HG03575 (cell line): Measurements from ENCODE around the gene U2SURP.
"Not testable (repeated sequence)": the region's sequence is repeated elsewhere in the genome, so short reads cannot be mapped to it uniquely, and the experiment has no call there.

Experiments
- ATAC-seq: cut with Tn5 transposase; IDR thresholded peaks from one replicate; pipeline ENCODE4 v1.9.1; 2021; ENCODE audit not compliant: unreplicated experiment, insufficient number of reproducible peaks, low FRiP score; ENCODE audit errors: extremely low read depth

The U2SURP gene

DNA sequence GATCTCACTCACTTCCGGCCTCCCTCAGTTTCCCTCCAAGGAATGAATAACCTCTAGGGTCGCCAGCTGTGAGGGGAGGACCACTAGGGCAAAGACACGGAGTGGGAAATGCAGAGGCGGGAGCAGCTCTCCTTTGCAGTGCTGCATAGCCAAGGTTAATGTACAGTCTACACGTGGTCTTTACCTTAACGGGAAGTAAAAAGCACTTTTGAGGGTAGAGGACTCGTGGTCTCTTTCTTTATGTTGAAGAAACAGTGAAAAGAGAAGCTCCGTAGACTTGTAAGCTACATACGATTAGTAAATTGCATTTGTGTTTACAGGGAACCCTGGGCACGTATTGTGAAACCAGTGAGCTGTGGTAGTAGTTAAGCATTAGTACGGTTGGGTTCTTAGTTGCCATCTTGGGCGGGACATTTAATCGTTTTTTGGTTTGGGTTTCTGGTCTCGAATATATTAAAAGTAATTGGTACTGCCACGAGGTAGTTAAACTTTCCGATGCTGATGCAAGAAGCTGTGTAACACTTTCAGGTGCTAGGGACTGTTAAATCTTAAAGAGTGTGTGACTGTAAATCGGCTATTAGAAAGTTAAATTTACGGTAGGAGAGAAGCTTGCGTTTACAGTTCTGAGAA lies 828 bp downstream of the U2SURP start:
- ATAC-seq = no peak

GRCh38 chr3:143002727-143003126 lies 1.4 kb downstream of the U2SURP start:
- no peak for ATAC-seq

GRCh38 chr3:143004823-143005222 lies 3.5 kb downstream of the U2SURP start:
- no peak for ATAC-seq

DNA sequence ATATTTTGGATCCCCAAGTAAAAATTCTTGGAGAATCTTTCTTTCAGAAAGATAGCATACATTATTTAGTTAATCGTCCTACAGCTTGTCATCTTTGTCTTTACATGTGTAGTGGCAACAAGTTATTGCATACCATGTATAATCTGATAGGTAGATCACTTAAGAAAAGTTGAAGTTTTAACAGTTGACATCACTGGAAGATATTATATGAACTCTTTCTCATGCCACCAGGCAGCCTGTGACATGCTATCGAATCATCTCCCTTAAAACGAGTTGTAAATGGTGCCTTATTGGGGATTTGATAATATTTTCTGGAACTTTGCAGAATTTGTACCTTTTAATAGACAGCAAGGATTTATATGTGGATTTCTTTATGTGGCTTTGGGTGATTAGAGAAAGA lies 8.7 kb downstream of the U2SURP start:
- no peak for ATAC-seq

DNA sequence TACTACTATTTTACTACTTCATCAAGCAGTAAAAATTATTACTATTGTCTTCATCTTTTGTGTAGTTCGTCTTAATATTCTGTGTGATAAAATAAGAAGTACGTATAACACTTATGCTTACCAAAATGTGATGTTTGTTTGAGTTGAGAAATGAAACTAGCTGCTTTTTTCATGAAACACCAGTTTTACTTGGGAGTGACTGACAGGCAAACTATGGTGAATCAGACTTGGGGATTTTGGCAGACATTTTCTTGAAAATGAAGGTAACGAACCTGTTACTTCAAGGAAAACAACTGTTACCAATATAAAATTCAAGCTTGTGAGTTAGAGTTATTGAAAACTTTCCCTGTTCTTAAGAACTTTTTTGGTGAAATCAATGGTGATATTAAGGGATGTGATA lies 10.3 kb downstream of the U2SURP start:
- ATAC-seq = no peak

- no peak for ATAC-seq
These were observed 13.6 kb downstream of the U2SURP start for GRCh38 chr3:143014921-143015320.

DNA sequence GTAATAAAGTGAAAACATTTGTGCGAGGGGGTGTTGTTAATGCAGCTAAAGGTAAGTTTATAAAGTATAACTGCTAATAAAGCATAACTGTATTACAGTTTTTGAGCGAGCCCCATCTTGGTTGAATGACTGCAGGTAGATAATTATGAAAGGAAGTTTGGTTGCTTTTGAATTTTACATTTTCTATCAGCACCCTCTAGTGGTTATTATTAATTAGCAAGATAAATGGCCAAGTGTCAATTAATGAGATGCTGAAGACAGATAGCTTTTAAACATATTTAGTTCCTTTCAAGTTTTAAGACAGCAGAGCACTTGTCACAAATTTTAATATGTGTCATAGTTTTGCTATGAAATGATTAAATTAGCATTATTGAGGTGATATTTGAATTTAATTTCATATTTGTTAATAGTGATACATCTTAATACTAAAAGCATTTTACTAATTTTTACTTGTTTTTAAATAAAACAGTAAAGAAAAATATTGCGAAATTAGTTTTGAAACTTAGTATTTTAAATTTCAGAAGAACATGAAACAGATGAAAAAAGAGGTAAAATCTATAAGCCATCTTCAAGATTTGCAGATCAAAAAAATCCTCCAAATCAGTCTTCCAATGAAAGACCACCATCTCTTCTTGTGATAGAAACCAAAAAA lies 15.1 kb downstream of the U2SURP start:
- no peak for ATAC-seq

DNA sequence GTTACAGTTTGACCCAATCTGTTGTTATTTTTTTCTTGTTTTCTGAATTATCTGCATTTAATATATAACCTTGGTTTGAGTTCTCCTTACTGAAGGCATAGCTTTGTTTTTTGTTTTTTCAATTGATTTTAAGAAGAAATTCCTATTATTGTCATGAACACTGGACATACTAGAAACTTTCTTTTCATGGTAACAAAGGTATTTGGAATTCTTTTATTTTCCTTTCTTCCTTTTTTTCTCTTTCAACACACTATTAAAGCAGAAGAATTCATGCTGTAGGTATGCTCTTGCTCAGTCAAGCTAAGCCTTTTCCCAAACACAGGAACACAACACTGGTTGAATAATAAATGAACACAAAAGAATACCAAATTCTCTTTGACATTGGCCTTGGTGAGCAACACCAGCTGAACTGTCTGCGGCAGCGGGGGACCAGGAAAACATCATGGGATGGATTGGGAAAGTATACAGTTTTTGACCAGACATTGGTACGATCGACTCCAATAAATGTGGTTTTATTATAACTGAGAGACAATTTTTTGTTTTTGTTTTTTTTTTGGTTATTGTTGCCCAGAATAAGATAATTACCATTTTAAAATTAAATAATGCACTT lies 23.1 kb downstream of the U2SURP start:
- ATAC-seq = no peak

GRCh38 chr3:143031327-143031726 lies 30.0 kb downstream of the U2SURP start:
- ATAC-seq = no peak

DNA sequence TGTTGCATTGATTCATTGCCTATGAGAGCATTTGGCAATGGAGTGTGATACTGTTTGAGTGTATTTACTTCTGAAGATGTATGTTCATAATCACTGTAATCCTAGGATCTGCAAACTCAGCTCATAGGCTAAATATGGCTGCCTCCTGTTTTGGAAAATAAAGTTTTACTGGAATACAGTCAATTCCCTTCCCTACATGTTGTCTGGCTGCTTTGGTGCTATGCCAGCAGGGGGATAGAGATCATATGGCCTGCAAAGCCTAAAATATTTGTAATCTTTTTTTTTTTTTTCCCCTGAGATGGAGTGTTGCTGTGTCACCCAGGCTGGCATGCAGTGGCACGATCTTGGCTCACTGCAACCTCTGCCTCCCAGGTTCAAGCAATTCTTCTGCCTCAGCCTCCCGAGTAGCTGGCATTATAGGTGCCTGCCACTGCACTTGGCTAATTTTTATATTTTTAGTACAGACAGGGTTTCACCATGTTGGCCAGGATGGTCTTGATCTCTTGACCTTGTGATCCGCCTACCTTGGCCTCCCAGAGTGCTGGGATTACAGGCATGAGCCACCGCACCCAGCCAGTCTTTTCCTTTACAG lies 30.5 kb downstream of the U2SURP start:
- ATAC-seq = not testable (repeated sequence)

GRCh38 chr3:143035466-143036211 lies 34.3 kb downstream of the U2SURP start:
- no peak for ATAC-seq

DNA sequence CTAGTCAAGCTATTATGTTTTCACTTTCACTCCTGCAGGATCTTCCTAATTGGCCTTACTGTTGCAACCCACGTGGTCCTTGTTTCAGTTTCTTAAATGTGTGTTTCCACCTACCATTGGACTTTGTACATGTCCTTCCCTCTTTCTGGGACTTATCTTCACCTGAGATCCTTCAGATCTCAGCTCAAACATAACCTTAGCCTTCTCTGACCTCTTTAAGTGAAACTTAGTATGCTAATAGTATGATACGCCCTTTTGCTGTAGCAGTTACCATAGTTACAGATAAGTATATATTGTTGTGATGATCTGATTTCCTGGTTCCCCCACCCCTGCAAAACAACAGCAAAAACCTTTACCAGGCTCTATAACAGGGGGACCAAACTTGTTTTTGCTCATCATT lies 35.2 kb downstream of the U2SURP start:
- no peak for ATAC-seq

GRCh38 chr3:143037867-143038266 lies 36.5 kb downstream of the U2SURP start:
- no peak for ATAC-seq

DNA sequence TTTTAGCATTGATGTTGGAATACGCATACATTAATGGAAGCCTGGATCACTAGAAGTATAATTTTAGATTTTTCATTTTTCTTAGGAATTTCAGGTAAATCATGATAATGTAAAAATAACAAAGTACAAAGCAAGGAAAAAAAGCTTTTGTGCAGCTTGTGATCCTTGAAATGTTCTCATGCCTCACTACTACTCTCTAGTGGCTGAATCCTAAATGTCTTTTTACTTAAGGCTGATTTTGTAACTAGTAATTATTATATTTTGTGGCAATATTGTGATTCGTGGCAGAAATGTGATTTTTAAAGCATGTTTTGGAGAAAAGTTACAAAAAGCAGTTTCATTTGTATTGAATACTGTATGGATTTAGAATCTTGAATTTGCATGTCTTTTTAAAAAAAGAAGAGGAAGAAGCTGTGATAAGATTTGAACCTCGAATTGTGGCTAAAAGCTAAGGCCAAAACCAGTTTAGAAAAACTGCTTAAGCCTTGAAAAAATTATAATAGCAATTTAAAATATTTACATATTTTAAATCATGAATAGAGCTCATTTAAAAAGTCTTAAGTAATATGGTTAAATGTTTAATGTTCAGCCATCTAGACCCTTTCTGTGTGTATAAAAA lies 39.0 kb downstream of the U2SURP start:
- no peak for ATAC-seq

- no peak for ATAC-seq
These were observed 40.5 kb downstream of the U2SURP start for GRCh38 chr3:143041903-143042302.

DNA sequence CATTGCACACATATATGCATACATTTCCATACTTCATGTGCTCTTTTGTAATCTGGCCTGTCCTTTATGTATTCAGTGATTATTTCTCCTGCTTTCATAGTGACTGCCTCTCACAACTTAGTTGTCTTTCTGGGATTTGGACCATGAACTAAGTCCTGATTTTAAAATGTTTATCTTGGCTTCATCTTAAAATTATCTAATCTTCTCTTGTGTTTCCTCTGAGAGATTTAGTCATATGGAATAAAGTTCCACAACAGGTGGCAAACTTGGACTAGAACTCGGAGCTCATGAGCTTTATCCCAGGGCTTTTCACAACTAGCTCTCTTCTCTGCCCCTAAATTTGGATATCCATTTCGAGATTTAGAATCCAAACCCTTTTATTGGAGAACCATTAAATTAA lies 44.3 kb downstream of the U2SURP start:
- ATAC-seq = no peak

DNA sequence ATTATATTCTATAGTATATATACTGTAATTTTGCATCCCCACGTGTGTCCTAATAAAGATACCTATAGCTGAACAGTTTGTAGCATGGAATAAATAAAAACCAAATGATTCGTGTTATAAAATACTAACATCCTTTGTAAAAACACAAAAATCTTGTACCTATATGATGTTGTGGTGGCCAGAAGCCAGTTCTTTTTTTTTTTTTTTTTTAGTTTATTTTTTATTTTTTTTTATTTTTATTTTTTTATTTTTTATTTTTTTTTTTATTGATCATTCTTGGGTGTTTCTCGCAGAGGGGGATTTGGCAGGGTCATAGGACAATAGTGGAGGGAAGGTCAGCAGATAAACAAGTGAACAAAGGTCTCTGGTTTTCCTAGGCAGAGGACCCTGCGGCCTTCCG lies 44.7 kb downstream of the U2SURP start:
- not testable (repeated sequence) for ATAC-seq

DNA sequence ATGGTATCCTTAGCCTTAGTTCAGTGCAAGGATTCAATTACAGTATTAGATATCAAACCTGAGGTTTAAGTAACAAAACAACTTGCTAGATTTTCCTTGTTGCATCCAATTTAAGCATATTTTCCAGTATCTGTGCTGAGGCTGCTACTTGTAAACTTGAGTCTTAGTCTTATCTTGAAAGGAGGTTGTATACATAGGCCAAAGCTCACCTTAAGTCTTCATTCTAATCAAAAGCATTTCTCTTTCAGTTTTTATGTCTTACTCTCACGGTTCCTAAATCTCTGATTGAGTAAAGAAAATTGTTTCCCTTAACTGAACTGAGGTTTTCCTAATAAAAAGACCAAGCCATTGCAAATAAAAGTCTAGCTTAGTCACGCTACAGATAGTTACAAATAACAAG lies 52.6 kb downstream of the U2SURP start:
- ATAC-seq = no peak

GRCh38 chr3:143056372-143056771 lies 55.0 kb downstream of the U2SURP start:
- ATAC-seq = no peak
